ENCODE results near the gene SLC7A8. TPM values are rescaled to one million over a fixed set of nuclear protein-coding genes. Genes with fewer than 3 reads are reported as not detected.

SLC7A8 gene
- total RNA-seq, 1 donor from 2014 or later = 56.5 TPM

DNA sequence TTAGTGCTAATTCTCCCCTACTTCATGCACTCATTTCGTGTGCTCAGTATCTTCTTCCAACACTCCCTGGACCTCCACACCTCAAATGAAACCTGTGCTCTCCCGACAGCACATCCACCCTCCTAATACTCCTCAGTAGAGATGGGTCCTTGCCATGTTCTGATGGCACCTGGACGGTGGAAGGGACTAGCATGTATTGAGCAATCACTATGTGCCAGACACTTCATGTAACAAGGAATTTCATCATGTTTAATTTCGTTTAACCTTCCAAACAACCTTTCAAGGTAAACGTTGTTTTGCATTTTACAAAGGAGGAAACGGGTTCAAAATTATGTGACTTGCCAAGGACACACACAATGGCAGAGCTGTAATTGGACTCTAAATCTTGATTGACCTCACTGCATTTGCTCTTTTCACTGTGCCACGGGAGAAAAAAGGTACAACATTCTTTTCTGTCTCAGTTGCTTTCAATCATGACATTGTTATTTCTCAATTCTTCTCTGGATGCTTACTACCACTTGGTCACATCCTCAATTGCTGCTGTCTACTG lies 12.2 kb upstream of the SLC7A8 start:
- Mint-ChIP-seq H3K27ac (no peak overlapping the region), H3K27me3 (ENCODE audit: insufficient read depth, low read depth) (peaks cover 5% of the 10 kb centered on the region), H3K4me3 (no peak overlapping the region), H3K36me3 (no peaks in the 10 kb centered on the region), H3K4me1 (peaks cover 2% of the 10 kb centered on the region), H3K9me3 (no peaks in the 10 kb centered on the region)
- Histone ChIP-seq H3K27ac (no peak overlapping the region), H3K9me3 (ENCODE audit: low read depth) (no peaks in the 10 kb centered on the region), H3K4me1 (no peaks in the 10 kb centered on the region), H3K4me2 (no peak overlapping the region), H3K79me2 (ENCODE audit: low read depth) (no peaks in the 10 kb centered on the region), H3F3A (ENCODE audit: low read depth) (no peaks in the 10 kb centered on the region), H3K27me3 (no peaks in the 10 kb centered on the region), H4K20me1 (ENCODE audit: low read depth) (no peaks in the 10 kb centered on the region), H3K36me3 (no peaks in the 10 kb centered on the region), H3K4me3 (no peak overlapping the region), H3K9ac (no peak overlapping the region), H2AFZ (replicated peaks) (no peak overlapping the region)
- TF ChIP-seq EZH2 (IDR thresholded peaks at IDR 0.05) (no peak), EZH2phosphoT487 (IDR thresholded peaks at IDR 0.05) (no peak)
- TF ChIP-seq, protein P1, sequence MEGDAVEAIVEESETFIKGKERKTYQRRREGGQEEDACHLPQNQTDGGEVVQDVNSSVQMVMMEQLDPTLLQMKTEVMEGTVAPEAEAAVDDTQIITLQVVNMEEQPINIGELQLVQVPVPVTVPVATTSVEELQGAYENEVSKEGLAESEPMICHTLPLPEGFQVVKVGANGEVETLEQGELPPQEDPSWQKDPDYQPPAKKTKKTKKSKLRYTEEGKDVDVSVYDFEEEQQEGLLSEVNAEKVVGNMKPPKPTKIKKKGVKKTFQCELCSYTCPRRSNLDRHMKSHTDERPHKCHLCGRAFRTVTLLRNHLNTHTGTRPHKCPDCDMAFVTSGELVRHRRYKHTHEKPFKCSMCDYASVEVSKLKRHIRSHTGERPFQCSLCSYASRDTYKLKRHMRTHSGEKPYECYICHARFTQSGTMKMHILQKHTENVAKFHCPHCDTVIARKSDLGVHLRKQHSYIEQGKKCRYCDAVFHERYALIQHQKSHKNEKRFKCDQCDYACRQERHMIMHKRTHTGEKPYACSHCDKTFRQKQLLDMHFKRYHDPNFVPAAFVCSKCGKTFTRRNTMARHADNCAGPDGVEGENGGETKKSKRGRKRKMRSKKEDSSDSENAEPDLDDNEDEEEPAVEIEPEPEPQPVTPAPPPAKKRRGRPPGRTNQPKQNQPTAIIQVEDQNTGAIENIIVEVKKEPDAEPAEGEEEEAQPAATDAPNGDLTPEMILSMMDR (IDR thresholded peaks at IDR 0.05) = no peak
- DNase-seq (ENCODE audit: low spot score) = no peak

DNA sequence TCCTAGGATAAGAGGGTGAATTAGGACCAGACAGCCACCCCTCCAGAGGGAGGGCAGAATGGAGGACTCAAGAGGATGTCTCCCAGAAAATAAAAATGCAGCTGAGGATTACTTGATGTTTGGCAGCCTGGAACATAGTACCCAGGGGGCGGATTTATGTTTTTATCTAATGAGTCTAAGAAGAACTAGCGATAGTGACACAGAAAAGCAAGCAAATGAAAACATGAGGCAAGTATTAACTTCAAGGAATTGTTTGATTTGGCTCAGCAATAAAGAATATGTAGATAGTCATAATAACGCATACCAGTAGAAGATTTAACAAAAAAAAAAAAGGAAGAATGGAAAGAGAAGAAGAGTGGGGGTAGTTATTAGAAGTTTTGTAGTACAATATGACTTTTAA lies 10.0 kb upstream of the SLC7A8 start:
- no peaks in the 10 kb centered on the region for H3F3A ChIP-seq (ENCODE audit: low read depth)
- peaks cover 5% of the 10 kb centered on the region for H3K27me3 Mint-ChIP-seq (ENCODE audit: insufficient read depth, low read depth)
- H3K4me2 ChIP-seq = no peak overlapping the region
- H3K9me3 Mint-ChIP-seq = no peaks in the 10 kb centered on the region
- TF ChIP-seq, protein P1 (IDR thresholded peaks at IDR 0.05) = no peak
- TF ChIP-seq EZH2 (IDR thresholded peaks at IDR 0.05) (no peak), EZH2phosphoT487 (IDR thresholded peaks at IDR 0.05) (no peak)
- H3K27me3 ChIP-seq = no peaks in the 10 kb centered on the region
- DNase-seq (ENCODE audit: low spot score) = no peak
- H3K4me1 ChIP-seq = no peaks in the 10 kb centered on the region
- no peak overlapping the region for H3K4me3 ChIP-seq
- H3K36me3 Mint-ChIP-seq = no peaks in the 10 kb centered on the region
- H3K27ac Mint-ChIP-seq = no peak overlapping the region
- no peaks in the 10 kb centered on the region for H3K9me3 ChIP-seq (ENCODE audit: low read depth)
- H3K36me3 ChIP-seq = no peaks in the 10 kb centered on the region
- H3K4me3 Mint-ChIP-seq = no peak overlapping the region
- H3K9ac ChIP-seq = no peak overlapping the region
- no peaks in the 10 kb centered on the region for H4K20me1 ChIP-seq (ENCODE audit: low read depth)
- no peaks in the 10 kb centered on the region for H3K79me2 ChIP-seq (ENCODE audit: low read depth)
- H3K27ac ChIP-seq = no peak overlapping the region
- peaks cover 2% of the 10 kb centered on the region for H3K4me1 Mint-ChIP-seq
- H2AFZ ChIP-seq (replicated peaks) = no peak overlapping the region

DNA sequence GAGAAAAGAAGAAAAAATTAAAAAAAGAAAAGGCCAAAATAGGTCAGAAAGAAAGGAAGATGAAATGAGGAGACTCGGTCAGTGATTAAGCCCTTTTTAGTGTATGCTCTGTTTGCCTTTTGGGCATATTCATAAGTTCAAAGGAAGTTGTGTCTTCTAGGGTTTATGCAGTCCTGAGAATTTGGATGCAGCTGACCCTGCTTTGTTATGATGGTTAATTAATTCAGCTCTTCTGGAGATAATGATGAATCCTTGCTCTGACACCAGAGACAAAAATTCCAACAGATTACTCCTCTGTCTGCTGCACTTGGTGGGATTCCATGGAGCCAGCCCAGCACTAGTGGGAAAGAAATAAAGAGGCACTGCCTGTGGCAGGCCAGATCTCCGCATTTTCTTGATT lies 4.5 kb upstream of the SLC7A8 start:
- Mint-ChIP-seq H3K9me3 (no peaks in the 10 kb centered on the region), H3K27ac (no peak overlapping the region), H3K4me1 (peaks cover 23% of the 10 kb centered on the region), H3K36me3 (no peaks in the 10 kb centered on the region), H3K4me3 (no peak overlapping the region), H3K27me3 (ENCODE audit: insufficient read depth, low read depth) (no peaks in the 10 kb centered on the region)
- no peak for TF ChIP-seq EZH2phosphoT487 (IDR thresholded peaks at IDR 0.05)
- no peak for TF ChIP-seq EZH2 (IDR thresholded peaks at IDR 0.05)
- TF ChIP-seq, protein P1 (IDR thresholded peaks at IDR 0.05) = no peak
- Histone ChIP-seq H4K20me1 (ENCODE audit: low read depth) (no peaks in the 10 kb centered on the region), H3K4me1 (peaks cover 5% of the 10 kb centered on the region), H3K27me3 (no peaks in the 10 kb centered on the region), H3K9ac (no peak overlapping the region), H3K4me2 (no peak overlapping the region), H3K9me3 (ENCODE audit: low read depth) (no peaks in the 10 kb centered on the region), H2AFZ (replicated peaks) (peak overlapping the region; percentile 67), H3K27ac (no peak overlapping the region), H3K36me3 (no peaks in the 10 kb centered on the region), H3K4me3 (no peak overlapping the region), H3F3A (ENCODE audit: low read depth) (peaks cover 25% of the 10 kb centered on the region), H3K79me2 (ENCODE audit: low read depth) (no peaks in the 10 kb centered on the region)
- no peak for DNase-seq (ENCODE audit: low spot score)

Measured in neural progenitor cell (in vitro differentiated cells).